Brain microvascular endothelial cell (primary cell): ENCODE measurements around the gene BIN2.
A peak's percentile ranks its signal among the peaks of the same experiment; 100 is the strongest.

ENCODE experiments used
- DNase-seq: peaks from one replicate; pipeline ENCODE4 v3.0.0-alpha.2; 2020
- H3K27ac ChIP-seq: fragments of 250-450 bp; sonication (Bioruptor Pico); 2 replicates; pipeline ENCODE4 v1.5.1; 2020; ENCODE audit warnings: mild to moderate bottlenecking, moderate library complexity
- H3K27me3 ChIP-seq: fragments of 250-450 bp; sonication (Bioruptor Pico); replicated peaks from 2 replicates; pipeline ENCODE4 v1.5.1; 2020; ENCODE audit warnings: mild to moderate bottlenecking
- H3K36me3 ChIP-seq: fragments of 250-450 bp; sonication (Bioruptor Pico); replicated peaks from 2 replicates; pipeline ENCODE4 v1.5.1; 2020; ENCODE audit warnings: mild to moderate bottlenecking
- H3K4me3 ChIP-seq: 2 replicates; pipeline ENCODE4 v1.5.1; 2011; ENCODE audit warnings: low read depth, mild to moderate bottlenecking, control low read depth, low read length, moderate library complexity
- in situ Hi-C: cut with HindIII; loops from 2 replicates; pipeline ENCODE4 v1.10.0; 2017; ENCODE audit warnings: low sequenced_read_pairs, low pct_ligation_motif_present
- TF ChIP-seq, protein P1 (sequence below): IDR thresholded peaks from 2 replicates; pipeline ENCODE4 v1.5.1; 2011; ENCODE audit warnings: low read depth, mild to moderate bottlenecking, moderate library complexity, low read length, control low read depth, inconsistent platforms; ENCODE audit errors: missing control alignments

BIN2 gene

DNA sequence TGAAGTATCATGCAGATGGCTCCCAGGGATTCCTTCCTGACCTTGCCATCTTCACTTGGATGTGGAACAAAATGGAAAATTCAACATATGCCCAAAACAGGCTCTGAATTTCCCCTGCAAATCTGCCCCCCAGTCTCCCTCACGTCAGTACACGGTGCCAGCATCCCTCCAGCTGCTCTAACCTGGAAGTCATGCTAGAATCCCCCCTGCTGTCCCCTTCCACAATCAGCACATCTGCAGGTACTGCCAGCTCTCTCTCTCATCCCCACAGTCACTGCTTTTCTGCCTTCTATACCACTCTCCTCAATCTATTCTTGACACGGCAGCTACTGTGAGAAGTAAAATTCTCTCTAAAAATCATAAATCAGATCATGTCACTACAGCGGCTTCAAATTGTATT lies 45.6 kb upstream of the BIN2 start:
- Histone ChIP-seq H3K27me3 (no peaks in the 10 kb centered on the region), H3K4me3 (no peak overlapping the region), H3K27ac (peak overlapping the region; percentile 40), H3K36me3 (no peaks in the 10 kb centered on the region)
- DNase-seq, result no peak
- in situ Hi-C loops, result no loop called here
- TF ChIP-seq, protein P1, sequence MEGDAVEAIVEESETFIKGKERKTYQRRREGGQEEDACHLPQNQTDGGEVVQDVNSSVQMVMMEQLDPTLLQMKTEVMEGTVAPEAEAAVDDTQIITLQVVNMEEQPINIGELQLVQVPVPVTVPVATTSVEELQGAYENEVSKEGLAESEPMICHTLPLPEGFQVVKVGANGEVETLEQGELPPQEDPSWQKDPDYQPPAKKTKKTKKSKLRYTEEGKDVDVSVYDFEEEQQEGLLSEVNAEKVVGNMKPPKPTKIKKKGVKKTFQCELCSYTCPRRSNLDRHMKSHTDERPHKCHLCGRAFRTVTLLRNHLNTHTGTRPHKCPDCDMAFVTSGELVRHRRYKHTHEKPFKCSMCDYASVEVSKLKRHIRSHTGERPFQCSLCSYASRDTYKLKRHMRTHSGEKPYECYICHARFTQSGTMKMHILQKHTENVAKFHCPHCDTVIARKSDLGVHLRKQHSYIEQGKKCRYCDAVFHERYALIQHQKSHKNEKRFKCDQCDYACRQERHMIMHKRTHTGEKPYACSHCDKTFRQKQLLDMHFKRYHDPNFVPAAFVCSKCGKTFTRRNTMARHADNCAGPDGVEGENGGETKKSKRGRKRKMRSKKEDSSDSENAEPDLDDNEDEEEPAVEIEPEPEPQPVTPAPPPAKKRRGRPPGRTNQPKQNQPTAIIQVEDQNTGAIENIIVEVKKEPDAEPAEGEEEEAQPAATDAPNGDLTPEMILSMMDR, result no peak

DNA sequence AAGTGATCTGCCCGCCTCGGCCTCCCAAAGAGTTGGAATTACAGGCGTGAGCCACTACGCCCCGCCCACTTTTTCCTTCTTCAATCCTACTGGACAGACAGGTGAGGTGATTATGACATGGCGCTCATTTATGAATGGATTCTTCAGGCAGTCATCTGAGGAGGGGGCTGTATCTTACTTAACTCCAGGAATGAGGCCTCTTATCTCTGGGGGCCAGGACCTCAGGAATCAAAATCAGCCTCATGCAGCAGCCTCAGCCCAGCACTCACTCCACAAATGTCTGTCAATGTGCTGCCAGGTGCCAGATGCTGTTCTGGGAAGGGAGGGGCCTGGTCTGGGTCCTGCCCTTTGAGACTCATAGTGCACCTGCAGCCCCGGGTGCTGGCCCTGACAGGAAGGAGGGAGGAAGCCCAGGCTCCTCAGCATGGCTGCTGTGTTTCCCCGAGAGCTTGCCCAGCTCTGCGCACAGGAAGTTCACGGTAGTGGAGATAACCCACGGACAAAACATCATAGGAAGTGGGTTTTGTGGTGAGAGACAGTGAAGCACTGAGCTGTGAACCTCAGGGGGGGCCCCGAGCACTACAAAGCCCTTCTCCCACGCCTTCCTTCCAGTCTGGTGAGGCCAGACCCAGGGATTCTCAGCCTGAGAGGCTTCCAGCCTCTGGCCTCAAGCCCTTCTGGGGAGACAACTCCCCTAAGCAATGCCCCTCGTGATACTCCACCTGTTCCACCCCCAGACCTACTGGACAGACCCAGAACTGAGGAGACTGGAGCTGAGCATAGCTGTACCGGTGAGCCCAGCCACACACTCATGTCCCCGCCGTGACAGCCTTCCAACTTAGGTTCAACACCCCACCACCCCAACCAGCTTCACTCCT lies 44.9 kb upstream of the BIN2 start:
- Histone ChIP-seq H3K4me3 (no peak overlapping the region), H3K27ac (peak overlapping the region; percentile 40), H3K27me3 (no peaks in the 10 kb centered on the region), H3K36me3 (no peaks in the 10 kb centered on the region)
- peak; percentile 82 for DNase-seq
- in situ Hi-C loops, result no loop called here
- TF ChIP-seq, protein P1, result no peak

- H3K27me3 ChIP-seq, result no peaks in the 10 kb centered on the region
- no peak for DNase-seq
- in situ Hi-C loops, result no loop called here
- TF ChIP-seq, protein P1, result no peak
- no peak overlapping the region for H3K4me3 ChIP-seq
- H3K27ac ChIP-seq, result no peak overlapping the region
- no peaks in the 10 kb centered on the region for H3K36me3 ChIP-seq
Observed at GRCh38 chr12:51365276-51365675, 41.3 kb upstream of the BIN2 start.

DNA sequence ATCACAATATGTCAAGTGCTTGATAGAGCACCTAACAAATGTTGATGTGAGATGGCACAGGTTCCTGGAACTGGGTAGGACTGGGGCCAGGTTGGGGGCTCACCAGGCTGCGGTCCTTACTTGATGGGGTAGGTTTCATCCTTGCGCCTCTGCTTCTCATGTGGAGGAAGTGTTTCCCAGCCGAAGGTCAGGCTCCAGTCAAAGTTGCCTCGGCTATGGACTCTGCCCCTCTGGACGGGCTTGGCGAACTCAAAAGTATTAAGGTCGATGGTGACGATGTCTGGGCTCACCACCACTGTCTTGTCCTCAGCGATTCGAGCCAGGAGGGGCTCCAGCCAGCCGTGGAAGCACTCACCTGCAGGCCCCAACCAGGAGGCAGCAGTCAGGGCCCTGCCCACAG lies 40.0 kb upstream of the BIN2 start:
- Histone ChIP-seq H3K27me3 (no peaks in the 10 kb centered on the region), H3K4me3 (no peak overlapping the region), H3K36me3 (no peaks in the 10 kb centered on the region), H3K27ac (no peak overlapping the region)
- in situ Hi-C loops, result no loop called here
- DNase-seq, result no peak
- TF ChIP-seq, protein P1, result no peak

GRCh38 chr12:51362747-51363342 lies 38.9 kb upstream of the BIN2 start:
- H3K36me3 ChIP-seq, result no peaks in the 10 kb centered on the region
- no peaks in the 10 kb centered on the region for H3K27me3 ChIP-seq
- TF ChIP-seq, protein P1, result no peak
- H3K27ac ChIP-seq, result no peak overlapping the region
- in situ Hi-C loops, result no loop called here
- no peak for DNase-seq
- no peak overlapping the region for H3K4me3 ChIP-seq
